AG20443 (cell line): ENCODE results near the gene FSTL5.
"Not testable (repeated sequence)": the region's sequence is repeated elsewhere in the genome, so short reads cannot be mapped to it uniquely, and the experiment has no call there.

Experiments used
- DNase-seq: peaks from one replicate; pipeline ENCODE4 v3.0.0; 2012; ENCODE audit warnings: low spot score, mixed read lengths

The FSTL5 gene

DNA sequence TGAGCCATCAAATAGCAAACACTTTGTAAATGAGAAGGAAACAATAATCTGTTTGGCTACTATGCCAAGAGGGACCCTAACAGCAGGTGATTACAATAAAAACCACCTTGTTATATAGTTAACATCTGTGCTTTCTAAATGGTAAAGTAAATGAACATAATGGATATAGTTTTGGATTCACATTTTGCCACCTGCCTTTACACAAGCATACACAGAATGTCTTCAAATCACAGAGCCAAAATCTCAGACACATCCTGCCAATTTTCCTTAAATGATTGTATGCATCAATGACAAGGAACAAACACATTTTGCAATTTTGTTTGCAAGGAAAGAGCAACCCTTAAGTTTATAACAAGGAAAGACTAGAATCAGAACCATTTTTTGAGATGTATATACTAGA, 334.2 kb downstream of the FSTL5 start:
- DNase-seq = no peak

DNA sequence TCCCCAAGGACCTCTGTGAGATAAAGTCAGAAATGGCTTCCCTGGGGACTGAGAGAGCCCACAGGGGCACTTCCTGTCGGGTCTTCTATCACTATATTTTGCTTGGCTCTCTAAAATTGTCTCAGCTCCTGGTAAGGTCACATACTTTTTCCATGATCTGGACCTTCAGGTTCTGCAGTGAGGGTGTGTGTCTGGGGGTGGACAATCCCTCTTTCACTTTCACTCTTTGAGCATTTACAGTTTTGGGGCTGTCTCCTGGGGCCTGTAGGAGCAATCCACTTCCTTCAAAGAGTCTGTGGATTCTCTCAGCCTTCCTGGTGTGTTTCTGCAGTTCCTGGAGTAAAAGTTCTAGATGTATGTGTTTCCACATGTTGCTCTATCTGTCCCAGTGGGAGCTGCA, 335.7 kb downstream of the FSTL5 start:
- no peak for DNase-seq

DNA sequence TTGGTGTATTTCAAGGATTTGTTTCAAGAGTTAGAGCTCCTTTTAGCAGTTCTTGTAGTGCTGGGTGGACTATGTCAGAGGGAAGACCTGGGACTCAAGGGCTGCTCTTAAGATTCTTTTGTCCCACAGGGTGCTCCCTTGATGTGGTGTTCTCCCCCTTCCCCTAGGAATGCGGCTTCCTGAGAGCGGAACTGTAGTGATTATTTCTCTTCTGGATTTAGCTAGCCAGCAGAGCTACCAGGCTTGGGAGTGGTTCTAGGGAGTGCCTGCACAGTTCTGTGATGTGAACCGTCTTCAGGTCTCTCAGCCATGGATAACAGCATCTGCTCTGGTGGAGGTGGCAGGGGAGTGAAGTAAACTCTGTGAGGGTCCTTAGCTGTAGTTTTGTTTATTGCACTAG, 336.8 kb downstream of the FSTL5 start:
- DNase-seq = no peak

DNA sequence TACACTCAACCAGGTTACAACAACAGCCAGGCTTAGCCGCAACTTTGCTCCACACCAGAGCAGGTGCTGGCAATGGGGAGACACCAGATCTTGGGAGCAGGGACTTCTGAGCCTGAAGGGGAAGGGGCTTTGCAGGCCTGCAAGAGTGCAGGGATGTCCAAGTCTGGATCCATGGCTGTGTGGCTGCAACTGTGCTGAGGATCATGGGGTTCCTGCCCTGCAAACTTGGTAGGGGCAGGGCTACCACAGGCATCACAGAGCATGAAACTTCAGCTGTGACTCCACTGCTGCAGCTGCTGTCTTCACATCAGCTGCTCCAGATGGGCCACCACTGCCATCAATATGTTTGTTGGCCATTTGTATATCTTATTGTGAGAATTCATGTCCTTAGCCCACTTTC, 340.4 kb downstream of the FSTL5 start:
- no peak for DNase-seq

DNA sequence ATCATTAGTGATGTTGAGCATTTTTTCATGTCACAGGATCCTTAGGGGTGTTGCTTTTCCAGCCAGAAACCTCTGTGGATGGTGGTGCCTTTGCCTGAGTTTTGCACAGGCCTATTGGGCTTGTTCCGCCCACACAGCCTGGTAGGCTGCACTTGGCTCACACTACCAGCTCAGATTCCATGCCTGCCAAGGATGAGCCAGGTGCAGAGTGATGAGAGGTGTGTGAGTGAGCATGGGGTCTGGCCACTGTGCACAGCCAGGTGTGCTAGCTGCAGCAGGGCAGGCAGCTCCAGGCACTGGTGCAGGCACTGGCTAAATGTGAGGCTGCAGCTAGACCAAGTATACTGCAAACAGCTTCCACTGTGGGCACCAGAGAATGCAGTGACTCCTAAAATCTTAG, 341.6 kb downstream of the FSTL5 start:
- DNase-seq = no peak

DNA sequence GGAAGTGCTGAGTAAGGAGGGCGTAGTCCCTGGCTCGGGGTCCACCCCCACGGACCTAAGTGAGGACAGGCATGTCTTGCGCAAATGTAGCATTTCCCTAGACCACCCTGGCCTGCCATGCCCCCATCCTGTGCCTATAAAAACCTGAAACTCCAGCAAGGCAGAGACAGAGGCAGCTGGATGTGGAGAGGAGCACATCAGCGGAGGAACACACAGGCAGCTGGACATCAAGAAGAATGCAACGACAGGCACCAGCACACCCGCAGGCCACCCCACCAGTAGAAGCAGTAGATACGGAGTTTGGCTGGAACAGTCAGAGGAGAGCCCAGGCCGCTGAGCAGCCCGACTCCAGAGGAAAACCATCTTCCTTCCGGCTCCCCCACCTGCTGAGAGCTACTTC, 345.9 kb downstream of the FSTL5 start:
- DNase-seq = no peak

DNA sequence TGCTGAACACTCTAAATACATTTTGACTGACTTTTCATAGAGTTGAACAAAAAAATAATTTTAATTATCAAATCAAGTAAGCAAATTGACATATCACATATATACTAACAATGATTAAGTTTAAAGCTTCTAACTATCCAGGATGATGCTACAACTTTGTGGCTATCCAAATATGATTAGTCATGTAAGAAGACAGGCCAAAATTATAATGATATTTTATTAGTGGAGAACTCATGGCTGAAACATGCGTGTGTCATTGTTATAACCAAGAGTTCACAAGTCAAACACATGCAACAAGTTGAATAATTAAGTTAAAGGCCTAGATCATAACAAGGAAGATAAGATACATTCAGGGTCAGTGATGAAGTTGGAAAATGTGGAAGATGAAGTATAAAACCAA, 346.8 kb downstream of the FSTL5 start:
- no peak for DNase-seq

DNA sequence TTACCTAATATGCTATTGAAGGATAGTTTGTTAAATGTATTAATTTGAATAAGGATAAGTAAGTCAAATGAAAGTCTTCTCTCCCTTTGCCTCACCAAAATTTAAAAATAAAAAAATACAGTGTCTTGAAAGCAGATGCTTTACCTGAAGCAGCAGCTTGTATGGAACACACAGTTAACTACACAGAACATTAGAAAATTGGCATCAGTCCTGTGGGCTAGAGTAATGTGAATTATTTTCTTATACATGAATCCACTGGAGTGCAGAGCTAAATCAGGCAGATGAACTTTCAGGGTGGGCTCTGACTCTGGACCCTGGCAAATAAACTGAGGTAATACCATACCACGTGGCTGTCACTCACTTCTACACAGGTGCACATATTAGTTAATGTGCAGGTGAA, 348.0 kb downstream of the FSTL5 start:
- no peak for DNase-seq

DNA sequence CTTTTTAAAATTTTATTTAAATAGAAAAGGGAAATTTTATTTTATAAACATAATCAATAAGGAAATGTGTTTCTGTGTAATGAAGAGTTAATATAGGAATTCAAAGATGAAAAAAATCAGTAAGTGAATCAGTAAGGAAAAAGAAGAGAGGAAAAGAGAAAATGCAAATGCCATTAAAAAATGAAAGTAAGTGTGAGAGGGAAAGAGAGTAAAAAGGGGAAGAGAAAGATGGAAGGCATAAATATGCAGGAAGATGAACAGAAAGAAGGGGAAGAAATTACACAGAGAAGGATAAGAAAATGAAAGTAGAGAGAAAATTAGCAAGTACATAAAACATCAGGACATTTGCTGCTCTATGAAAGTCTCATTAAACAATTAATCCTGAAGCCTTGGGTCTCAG, 349.9 kb downstream of the FSTL5 start:
- DNase-seq = no peak

DNA sequence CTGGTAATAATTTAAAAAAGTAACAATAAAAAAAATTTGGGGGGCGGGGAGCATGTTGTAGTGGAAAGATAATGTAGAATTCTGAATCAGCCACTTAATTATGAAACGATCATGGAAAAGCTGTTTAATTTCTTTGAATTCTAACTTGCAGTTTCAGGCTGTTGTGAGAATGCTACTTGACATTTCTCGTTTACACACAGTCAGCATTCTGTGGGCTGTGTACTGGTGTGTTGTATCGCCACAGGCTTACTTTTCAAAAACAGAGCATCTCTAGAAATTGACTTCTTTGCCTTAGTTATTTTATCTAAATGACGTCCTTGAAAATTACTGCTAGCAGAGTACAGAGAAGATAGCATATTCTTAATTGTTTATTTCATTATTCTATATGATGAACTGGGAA, 350.4 kb downstream of the FSTL5 start:
- DNase-seq = no peak

DNA sequence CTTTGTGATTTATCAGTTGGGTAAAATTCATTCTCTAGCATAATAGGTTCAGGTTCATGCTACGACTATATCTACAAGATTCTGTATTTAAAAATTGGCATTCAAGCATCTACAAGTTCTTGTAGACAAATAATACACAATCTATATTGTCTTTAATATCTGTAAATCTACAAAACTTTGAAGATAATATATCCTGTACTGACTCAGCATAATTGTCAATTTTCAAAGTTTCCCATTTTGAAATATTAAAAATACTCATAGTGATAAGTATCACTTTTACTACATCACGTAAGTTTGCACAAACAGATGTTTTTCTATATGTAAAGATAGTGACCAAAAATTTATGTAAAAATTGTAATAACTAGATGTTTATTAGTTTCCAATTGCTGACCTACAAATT, 360.6 kb downstream of the FSTL5 start:
- no peak for DNase-seq

DNA sequence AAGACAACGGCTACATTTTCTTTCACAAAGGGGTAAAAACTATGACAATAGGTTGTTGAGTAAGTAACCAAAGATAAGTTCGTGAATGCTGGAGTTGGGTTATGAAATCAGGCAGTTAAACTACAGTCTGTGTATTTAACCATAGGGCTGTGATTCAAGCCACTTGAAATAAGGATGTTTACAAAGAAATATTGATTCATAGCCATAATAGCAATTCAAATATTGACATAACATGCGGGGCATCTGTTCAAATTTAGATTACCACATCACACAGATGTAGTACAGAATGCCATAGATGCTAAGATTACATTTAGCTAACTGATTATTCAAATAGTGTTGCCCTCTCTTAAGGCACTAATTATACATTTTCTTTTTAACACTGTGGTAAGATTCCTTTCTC, 364.1 kb downstream of the FSTL5 start:
- DNase-seq = no peak

DNA sequence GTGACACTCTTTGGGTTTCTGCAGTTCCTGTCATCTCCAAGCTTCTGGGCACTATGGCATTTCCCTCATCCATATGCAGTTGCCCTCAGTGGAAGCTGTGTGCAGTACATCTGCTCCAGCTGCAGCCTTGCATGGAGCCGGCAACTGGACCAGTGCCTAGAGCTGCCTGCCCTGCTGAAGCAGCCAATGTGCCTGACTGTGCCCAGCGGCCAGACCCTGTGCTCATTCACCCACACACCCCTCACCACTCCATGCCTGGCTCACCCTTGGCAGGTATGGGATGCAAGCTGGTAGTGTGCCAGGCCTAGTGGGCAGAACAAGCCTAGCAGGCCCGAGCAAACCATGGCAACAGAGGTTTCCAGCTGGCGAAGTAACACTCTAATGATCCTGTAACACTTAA, 370.8 kb downstream of the FSTL5 start:
- DNase-seq = no peak

DNA sequence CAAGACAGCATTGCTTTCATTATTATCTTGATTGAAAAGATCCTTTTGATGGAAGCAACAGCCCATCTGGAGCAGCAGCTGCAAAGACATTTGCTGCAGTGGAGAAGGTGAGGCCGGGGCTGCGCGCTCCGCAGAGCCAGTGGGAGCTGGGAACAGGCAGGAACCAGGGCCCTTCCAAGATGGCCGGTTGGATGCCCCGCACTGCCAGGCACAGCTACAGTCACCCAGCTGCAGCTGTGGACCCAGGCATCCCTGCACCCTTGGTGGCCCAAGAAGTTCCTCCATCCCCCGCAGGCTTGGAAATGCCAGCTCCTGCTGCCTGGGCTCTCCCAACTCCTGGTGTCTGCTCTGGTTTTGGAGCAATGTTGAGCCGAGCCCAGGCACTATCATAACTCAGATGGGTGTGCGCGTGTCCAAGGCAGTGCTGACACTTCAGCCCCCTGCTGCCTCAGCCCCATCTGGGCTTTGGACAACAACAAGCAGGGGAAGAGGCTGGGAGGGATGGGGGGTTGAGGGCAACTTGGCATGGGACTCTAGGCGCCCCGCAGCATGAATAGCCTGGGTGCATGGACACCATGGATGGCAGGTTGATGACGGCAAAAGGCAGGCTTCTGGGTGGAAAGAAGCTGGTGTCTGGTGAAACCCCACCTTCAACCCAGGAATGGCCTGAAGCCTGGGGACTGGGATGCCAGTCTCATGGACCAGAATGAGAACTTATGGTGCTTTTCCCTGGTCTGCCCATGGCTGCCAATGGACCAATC, 371.8 kb downstream of the FSTL5 start:
- no peak for DNase-seq

DNA sequence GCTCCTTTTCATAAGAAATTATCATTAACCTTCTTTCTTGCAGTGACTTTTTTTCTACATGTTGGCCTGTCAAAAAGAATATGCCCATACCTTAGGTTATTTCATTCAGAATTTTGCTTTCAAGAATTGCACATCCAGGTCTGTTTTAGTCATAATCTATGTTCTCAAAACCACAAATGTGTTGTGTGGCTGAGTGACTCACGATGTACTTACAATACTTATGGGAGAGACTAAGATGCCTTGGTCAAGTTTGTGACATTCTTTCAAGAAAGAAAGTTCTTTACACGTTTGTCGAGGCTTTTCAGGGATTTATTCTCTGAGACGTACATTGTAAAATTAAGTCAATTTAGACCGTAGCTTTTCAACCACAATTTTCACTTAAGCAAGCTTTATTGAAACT, 396.7 kb downstream of the FSTL5 start:
- no peak for DNase-seq

DNA sequence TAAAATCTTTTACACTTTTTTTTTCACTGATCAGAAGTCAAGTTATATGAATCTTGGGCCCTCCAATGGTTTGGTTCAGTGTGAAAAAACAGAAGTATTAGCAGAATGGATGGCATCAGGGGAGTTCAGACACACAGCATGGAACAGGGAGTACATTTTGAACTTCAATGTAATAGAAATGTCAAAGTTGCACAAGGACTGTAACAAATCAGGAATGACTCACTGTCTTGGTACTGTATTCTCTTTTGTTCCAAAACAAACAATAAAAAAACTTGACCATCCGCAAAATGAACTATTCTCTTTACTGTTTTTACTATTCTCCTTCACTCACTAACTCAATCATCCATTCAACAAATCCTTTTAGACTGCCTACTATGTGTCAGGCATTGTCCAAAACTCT, 401.0 kb downstream of the FSTL5 start:
- no peak for DNase-seq

DNA sequence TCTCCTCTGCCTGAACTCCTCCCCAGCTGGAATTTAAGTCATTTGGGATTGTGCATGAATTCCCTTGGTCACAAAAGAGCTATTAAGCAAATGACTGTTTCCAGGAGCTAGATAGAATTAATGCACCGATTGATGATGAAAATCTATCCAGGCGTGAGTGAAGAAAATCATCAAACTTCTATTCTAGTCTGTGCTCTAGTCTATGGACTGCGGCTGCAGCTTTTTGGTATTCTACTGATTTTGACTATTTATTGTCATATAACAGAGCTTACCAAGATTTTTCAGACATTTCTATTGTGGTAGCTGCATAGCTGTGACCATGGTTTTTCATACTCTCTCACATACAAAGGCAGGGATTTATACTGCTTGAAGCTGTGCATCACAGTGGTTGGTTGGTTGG, 403.8 kb downstream of the FSTL5 start:
- DNase-seq = no peak

DNA sequence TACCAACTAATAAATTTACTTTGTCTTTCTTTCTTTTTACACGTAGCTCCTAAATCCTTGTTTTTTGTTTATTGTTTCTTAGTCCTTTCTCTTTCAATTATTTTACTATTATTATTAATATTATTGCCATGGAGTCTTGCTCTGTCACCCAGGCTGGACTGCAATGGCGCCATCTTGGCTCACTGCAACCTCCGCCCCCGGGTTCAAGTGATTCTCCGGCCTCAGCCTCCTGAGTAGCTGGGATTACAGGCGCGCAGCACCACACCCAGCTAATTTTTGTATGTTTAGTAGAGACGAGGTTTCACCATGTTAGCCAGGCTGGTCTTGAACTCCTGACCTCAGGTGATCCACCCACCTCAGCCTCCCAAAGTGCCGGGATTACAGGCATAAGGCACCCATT, 405.4 kb downstream of the FSTL5 start:
- not testable (repeated sequence) for DNase-seq

DNA sequence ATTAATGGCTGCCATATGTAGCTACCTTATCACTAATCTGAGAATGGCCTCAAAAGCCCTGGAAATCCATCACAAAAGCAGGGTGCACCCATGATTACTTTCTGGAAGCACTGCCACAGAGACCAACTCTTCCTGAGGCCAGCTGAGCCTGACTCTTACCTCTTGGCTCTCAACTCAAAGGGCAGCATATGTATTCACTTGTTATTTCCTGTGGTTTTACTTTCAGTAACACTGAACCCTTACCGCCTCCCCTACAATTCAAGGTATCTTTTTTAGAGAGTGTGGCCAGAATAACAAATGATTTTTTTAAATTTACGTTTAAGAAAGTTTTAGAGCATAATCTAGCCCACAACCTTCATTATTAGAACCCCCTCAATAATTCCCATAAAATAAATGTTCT, 434.9 kb downstream of the FSTL5 start:
- no peak for DNase-seq

DNA sequence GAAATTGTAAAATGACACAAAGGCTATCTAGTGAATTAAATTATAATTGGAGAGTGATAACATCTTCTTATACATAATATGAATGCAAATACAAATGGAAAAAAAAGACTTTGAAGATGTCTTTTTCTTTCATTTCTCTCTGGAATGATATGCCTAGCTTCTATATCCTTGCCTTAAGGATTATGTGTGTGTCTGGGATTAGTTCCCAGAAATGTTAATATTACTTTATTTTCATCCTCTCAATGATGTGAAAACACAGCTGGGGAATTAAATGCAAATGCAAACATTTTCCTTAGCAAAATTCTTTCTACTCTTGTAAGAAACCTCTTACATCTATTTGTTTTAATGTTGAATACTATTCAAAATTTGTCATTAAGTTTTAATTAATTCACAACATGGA, 441.9 kb downstream of the FSTL5 start:
- DNase-seq = no peak

DNA sequence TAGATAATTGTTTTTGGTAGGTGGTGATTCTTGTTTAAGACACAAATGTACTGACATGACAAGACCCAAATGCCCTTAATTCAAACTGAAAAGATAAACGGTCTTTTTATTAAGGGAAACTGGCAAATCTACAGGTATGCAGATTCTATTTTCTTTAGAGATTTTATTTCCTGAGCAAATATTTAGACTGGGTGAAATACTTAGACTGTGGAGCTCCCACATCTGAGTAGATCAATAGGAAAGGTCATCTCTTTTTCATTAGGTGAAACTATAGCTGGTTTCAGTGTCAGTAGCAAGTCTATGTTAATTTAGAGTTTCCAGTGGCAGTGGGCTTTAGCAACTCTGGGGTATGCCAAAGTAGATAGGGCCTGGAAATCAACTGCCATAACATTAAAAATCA, 446.7 kb downstream of the FSTL5 start:
- DNase-seq = no peak

DNA sequence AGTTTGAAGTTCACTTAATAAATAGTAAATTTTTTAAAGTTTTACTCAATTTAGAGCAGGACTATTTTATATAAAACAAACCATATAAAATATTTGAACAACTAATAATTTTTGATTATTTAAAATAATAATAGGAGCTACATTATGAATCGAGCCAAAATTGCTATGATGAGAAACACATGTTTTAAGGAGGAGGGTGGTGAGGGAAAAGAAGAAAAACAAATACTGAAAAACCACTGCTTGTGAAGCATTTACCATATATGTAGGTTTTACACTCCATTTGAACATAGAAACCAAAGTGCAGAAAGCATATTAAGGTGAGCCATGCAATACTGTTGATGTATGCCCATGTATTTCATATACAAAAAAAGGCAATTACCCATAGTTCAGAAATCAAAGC, 448.9 kb downstream of the FSTL5 start:
- DNase-seq = no peak

DNA sequence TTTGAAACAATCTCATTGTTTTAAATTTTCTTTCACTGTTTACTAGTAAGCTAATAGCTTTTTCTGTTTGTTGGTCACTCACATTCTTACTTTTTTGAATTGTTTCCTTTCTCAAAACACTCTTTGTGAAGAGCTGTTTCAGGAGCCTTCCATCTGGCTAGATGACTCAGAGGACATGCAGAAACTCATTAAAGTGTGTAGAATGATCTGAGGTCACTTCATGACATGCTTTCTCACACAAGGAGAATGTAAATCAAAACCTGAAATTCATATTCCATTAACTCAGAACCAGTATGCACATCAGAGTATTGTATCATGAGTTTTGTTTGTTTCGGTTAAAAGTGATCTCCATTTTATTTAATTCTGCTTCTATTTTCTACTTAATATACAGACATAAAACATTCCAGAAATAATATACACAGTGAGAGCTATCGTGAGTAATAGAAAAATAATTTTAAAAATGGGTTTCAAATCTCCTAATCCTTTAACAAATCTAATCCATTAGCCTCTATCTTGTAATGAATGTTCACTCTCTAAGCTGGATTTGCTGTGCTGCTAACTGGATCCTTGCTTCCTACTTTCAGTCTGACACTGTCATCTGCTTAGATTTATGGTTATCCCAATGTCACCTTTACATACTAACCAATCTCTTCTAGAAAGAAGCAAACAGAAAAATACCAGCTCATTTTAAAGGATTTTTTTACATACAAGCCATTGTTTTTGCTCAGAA, 449.6 kb downstream of the FSTL5 start:
- no peak for DNase-seq

DNA sequence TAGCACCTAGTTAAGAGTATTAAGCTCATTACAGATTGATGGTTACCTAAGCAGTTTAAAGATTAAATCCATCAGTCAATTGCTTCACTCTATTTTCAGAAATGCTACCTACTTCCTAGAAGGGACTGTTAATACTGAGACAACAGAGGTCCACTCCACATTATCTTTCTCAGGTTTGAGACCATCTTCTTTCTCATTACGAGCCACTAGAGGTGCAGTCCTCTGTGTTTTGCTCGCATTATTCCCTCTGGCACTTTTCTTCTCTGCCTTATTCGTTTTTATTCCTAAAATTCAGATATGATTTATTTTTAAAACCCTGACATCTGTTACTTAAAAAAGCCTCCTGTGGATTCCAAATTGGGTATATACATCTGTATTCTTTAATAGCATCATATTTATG, 459.1 kb downstream of the FSTL5 start:
- DNase-seq = no peak
